ENCODE measurements around the gene SHC4. TPM values are rescaled to one million over a fixed set of nuclear protein-coding genes. Genes with fewer than 3 reads are reported as not detected.
A peak's percentile ranks its signal among the peaks of the same experiment; 100 is the strongest.

The SHC4 gene
- total and polyA plus RNA-seq, 2 experiments from 2014 or later, result 0.43 to 0.45 TPM

DNA sequence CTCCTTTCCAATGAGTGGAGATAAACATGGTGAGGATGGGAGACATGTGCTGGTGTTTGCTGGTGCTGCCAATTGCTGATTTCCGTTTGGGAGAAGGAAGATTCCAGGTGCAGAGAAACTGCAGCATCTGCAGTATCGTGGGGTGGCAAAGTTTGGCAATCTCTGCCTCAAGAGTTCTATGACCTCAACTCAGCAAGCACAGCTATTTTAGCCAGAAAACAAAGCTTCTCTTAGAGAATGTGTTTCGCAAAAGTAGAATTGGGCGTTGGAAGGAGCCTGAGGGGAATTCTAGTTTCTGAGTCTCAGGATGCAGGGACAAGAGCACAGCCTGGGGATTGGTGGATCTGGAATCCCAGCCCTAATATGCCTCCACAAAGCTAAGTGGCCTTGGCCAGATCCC lies 18.2 kb upstream of the SHC4 start:
- 67 to 68% methylated on average over 4 of the region's 4 CpGs for WGBS, 2 experiments (ENCODE audit: low coverage in 1 of 2, low lambda C conversion rate in 2 of 2, missing lambda C conversion rate in 2 of 2)
- no peaks in the 10 kb centered on the region for H4K20me1 ChIP-seq (ENCODE audit: insufficient read depth)
- H3K36me3 ChIP-seq (ENCODE audit: low read depth), result no peaks in the 10 kb centered on the region
- no peak overlapping the region for H2AFZ ChIP-seq
- H3K4me1 ChIP-seq (ENCODE audit: insufficient read depth), result peaks cover 20% of the 10 kb centered on the region
- H3K79me2 ChIP-seq (ENCODE audit: insufficient read depth), result no peaks in the 10 kb centered on the region
- H3K9me2 ChIP-seq (ENCODE audit: insufficient read depth), result no peaks in the 10 kb centered on the region
- H3K9ac ChIP-seq, result no peak overlapping the region
- H3K27me3 ChIP-seq (replicated peaks; ENCODE audit: insufficient read depth), result no peaks in the 10 kb centered on the region
- in situ Hi-C loops (cut with MboI), result no loop called here
- peaks cover 24% of the 10 kb centered on the region for H3F3A ChIP-seq (ENCODE audit: insufficient read depth)
- H3K4me3 ChIP-seq, result no peak overlapping the region
- H3K27ac ChIP-seq, result no peak overlapping the region
- H3K4me2 ChIP-seq (ENCODE audit: unreplicated experiment), result no peak overlapping the region
- no peak for TF ChIP-seq EZH2phosphoT487 (IDR thresholded peaks at IDR 0.05; ENCODE audit: insufficient read depth, low read depth)
- TF ChIP-seq EZH2 (IDR thresholded peaks at IDR 0.05; ENCODE audit: insufficient read depth, poor library complexity, severe bottlenecking), result no peak
- H3K9me3 ChIP-seq (ENCODE audit: low read depth), result no peaks in the 10 kb centered on the region
- DNase-seq, result no peak

DNA sequence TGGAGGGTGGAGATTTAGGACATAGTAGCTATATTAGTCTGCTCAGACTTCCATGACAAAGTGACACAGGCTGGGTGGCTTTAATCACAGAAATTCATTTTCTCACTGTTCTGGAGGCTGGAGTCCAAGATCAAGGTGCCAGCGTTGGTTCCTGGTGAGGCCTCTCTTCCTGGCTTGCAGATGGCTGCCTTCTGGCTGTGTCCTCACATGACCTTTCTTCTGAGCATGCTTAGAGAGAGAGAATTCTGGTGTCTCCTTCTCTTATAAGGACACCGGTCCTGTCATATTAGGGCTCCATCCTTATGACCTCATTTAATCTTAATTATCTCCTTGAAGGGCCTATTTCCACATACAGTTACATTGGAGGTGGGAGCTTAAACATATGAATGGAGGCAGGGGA lies 14.9 kb upstream of the SHC4 start:
- no peak overlapping the region for H3K9ac ChIP-seq
- H2AFZ ChIP-seq, result no peak overlapping the region
- no peaks in the 10 kb centered on the region for H4K20me1 ChIP-seq (ENCODE audit: insufficient read depth)
- H3K4me3 ChIP-seq, result no peak overlapping the region
- in situ Hi-C loops (cut with MboI), result no loop called here
- H3K4me2 ChIP-seq (ENCODE audit: unreplicated experiment), result no peak overlapping the region
- no peaks in the 10 kb centered on the region for H3K36me3 ChIP-seq (ENCODE audit: low read depth)
- H3K27me3 ChIP-seq (replicated peaks; ENCODE audit: insufficient read depth), result no peaks in the 10 kb centered on the region
- no peak for DNase-seq
- H3K9me3 ChIP-seq (ENCODE audit: low read depth), result no peaks in the 10 kb centered on the region
- H3K27ac ChIP-seq, result no peak overlapping the region
- WGBS, 2 experiments (ENCODE audit: low coverage in 1 of 2, low lambda C conversion rate in 2 of 2, missing lambda C conversion rate in 2 of 2), result 86 to 88% methylated on average over 2 of the region's 2 CpGs
- H3K79me2 ChIP-seq (ENCODE audit: insufficient read depth), result no peaks in the 10 kb centered on the region
- H3K9me2 ChIP-seq (ENCODE audit: insufficient read depth), result no peaks in the 10 kb centered on the region
- no peaks in the 10 kb centered on the region for H3F3A ChIP-seq (ENCODE audit: insufficient read depth)
- TF ChIP-seq EZH2phosphoT487 (IDR thresholded peaks at IDR 0.05; ENCODE audit: insufficient read depth, low read depth) (no peak), EZH2 (IDR thresholded peaks at IDR 0.05; ENCODE audit: insufficient read depth, poor library complexity, severe bottlenecking) (no peak)
- no peaks in the 10 kb centered on the region for H3K4me1 ChIP-seq (ENCODE audit: insufficient read depth)

DNA sequence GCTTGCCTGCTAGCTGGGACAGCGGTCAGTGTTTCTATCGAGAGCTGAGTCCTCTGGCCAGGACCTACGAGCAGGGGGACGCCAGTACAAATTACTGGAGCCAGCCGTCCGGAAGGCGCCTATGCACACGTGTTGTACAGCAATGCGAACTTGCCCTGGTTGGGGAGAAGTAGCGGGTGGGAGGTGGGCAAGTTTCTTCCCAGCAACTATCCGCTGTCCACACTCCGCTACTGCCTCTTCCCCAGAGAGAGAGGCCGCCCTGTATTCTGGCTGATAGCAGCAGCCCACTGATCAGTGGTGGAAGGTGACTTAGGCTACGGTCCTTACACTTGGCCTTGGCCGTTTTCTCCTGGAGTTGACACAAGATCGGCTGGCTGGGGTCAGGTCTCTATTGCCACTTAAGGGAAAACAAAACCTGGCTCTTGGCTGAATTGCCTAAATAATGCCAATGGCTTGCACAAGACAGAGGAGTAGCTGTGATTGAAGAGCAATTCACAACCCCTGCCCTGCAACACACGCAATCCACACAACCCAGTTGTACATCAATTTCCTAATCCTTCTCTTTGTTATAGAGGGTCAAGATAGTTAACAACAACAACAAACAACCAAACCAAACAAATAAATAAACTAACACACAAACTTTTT lies 12.8 kb upstream of the SHC4 start:
- peak overlapping the region; percentile 97 for H2AFZ ChIP-seq

DNA sequence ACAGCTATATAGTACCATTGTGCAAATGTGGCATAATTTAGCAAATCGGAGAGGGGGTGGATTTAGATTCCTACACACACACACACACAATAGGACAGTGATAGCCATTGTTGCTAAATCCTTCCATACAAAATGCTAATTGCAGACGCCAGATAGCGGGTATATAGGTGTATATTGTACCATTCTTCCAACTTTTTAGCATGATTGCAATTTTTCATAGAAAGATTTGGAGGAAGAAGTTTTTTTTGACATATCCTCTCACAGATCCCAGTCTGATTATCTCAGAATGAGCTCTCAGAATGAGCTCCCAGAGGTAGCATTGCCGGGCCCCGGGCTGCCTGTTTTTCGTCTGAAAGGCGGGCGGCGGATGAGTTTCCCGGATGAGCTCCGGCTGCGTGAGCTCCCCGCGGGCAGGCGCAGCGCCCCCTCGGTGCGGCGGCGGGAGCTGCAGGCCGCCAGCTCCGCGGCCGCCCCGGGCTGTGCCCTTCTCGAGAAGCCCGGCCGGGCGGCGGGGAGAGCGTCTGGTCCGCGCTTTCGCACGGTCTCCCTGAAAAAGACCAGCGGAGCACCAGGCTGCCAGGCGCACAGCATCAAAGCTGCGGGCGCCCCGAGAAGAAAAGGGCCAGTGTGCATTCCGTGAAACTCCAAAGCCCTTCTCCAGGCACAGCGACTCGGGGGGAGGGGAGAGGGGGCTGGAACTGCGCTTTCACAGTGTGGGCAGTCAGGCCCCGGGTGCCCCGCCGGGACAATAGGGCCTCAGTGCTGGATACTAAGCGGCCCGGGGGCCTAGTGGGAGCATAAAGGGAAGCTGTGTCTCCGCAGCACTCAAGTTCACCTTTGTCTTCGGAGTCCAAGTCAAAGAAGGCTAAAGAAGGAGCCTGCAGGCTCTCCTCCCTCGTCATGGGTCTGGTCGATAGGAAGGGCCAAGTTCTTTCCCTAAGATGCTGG lies 12.0 kb upstream of the SHC4 start:
- Histone ChIP-seq H3K4me1 (ENCODE audit: insufficient read depth) (0 out of 2 replicates have a peak, but pooled peaks cover 5% of the 10 kb centered on the region), H3K9me3 (ENCODE audit: low read depth) (no peaks in the 10 kb centered on the region), H3F3A (ENCODE audit: insufficient read depth) (peaks cover under 1% of the 10 kb centered on the region; the same call in 1 of the 2 replicates), H3K9me2 (ENCODE audit: insufficient read depth) (no peaks in the 10 kb centered on the region), H3K4me2 (ENCODE audit: unreplicated experiment) (peak overlapping the region; percentile 84), H3K27ac (no peak overlapping the region), H3K4me3 (peak overlapping the region; percentile 78), H3K36me3 (ENCODE audit: low read depth) (no peaks in the 10 kb centered on the region), H3K79me2 (ENCODE audit: insufficient read depth) (no peaks in the 10 kb centered on the region), H3K9ac (peak overlapping the region; percentile 75), H2AFZ (peak overlapping the region; percentile 97), H4K20me1 (ENCODE audit: insufficient read depth) (no peaks in the 10 kb centered on the region), H3K27me3 (replicated peaks; ENCODE audit: insufficient read depth) (no peaks in the 10 kb centered on the region)
- TF ChIP-seq EZH2 (IDR thresholded peaks at IDR 0.05; ENCODE audit: insufficient read depth, poor library complexity, severe bottlenecking) (no peak), EZH2phosphoT487 (IDR thresholded peaks at IDR 0.05; ENCODE audit: insufficient read depth, low read depth) (no peak)
- DNase-seq, result peak; percentile 94
- in situ Hi-C loops (cut with MboI), result no loop called here
- 9 to 11% methylated on average over 45 to 52 of the region's 53 CpGs for WGBS, 2 experiments (ENCODE audit: low coverage in 1 of 2, low lambda C conversion rate in 2 of 2, missing lambda C conversion rate in 2 of 2)

More for the DNA sequence above, 12.8 kb upstream of the SHC4 start:
- no peak for DNase-seq
- Histone ChIP-seq H3K4me1 (ENCODE audit: insufficient read depth) (no peaks in the 10 kb centered on the region), H3K36me3 (ENCODE audit: low read depth) (no peaks in the 10 kb centered on the region), H3K4me2 (ENCODE audit: unreplicated experiment) (peak overlapping the region; percentile 84), H3K9me3 (ENCODE audit: low read depth) (no peaks in the 10 kb centered on the region), H3K79me2 (ENCODE audit: insufficient read depth) (no peaks in the 10 kb centered on the region), H3K9me2 (ENCODE audit: insufficient read depth) (no peaks in the 10 kb centered on the region), H3K4me3 (peak overlapping the region; percentile 78), H3K9ac (no peak overlapping the region), H4K20me1 (ENCODE audit: insufficient read depth) (no peaks in the 10 kb centered on the region), H3K27me3 (replicated peaks; ENCODE audit: insufficient read depth) (no peaks in the 10 kb centered on the region), H3F3A (ENCODE audit: insufficient read depth) (no peaks in the 10 kb centered on the region), H3K27ac (no peak overlapping the region)
- TF ChIP-seq EZH2 (IDR thresholded peaks at IDR 0.05; ENCODE audit: insufficient read depth, poor library complexity, severe bottlenecking), result no peak
- in situ Hi-C loops (cut with MboI), result no loop called here
- WGBS, 2 experiments (ENCODE audit: low coverage in 1 of 2, low lambda C conversion rate in 2 of 2, missing lambda C conversion rate in 2 of 2), result 95 to 96% methylated on average over 17 of the region's 17 CpGs

Data from GM23248 (cell line).